Mesenchymal stem cell (in vitro differentiated cells and primary cell): ENCODE measurements around the gene C22orf23.

ENCODE experiments used
- DNase-seq: peaks from one replicate; pipeline ENCODE4 v3.0.0-alpha.2; 2013
- H2AFZ ChIP-seq: one replicate; pipeline ENCODE4 v1.6.1; 2013; ENCODE audit warnings: low read depth, mild to moderate bottlenecking, control low read depth, inconsistent platforms, low read length, moderate library complexity
- H2AK5ac ChIP-seq: 2 replicates; pipeline ENCODE4 v1.6.1; 2013; ENCODE audit warnings: low read length, moderate library complexity, mild to moderate bottlenecking, inconsistent platforms; ENCODE audit not compliant: severe bottlenecking
- H2BK120ac ChIP-seq: one replicate; pipeline ENCODE4 v1.6.1; 2013; ENCODE audit warnings: low read depth, mild to moderate bottlenecking, inconsistent platforms, low read length, moderate library complexity
- H2BK12ac ChIP-seq, 2 experiments: one replicate each; pipeline ENCODE4 v1.6.1; 2013; ENCODE audit warnings: inconsistent platforms in 2 of 2, low read length in 2 of 2, mild to moderate bottlenecking in 2 of 2, moderate library complexity in 2 of 2, control low read depth in 1 of 2
- H2BK15ac ChIP-seq: one replicate; pipeline ENCODE4 v1.6.1; 2013; ENCODE audit warnings: mild to moderate bottlenecking, low read depth, inconsistent platforms; ENCODE audit not compliant: poor library complexity, severe bottlenecking
- H2BK5ac ChIP-seq: 2 replicates; pipeline ENCODE4 v1.6.1; 2013; ENCODE audit warnings: low read depth, mild to moderate bottlenecking, low read length, control low read depth, inconsistent platforms; ENCODE audit not compliant: poor library complexity, severe bottlenecking
- H3K14ac ChIP-seq, 2 experiments: one replicate each; pipeline ENCODE4 v1.6.1; 2013; ENCODE audit warnings: inconsistent platforms in 2 of 2, low read length in 2 of 2, control low read depth in 1 of 2, mild to moderate bottlenecking in 1 of 2, moderate library complexity in 1 of 2
- H3K18ac ChIP-seq, 2 experiments: one replicate each; pipeline ENCODE4 v1.6.1; 2013; ENCODE audit warnings: inconsistent platforms in 2 of 2, low read length in 2 of 2, control low read depth in 1 of 2, low read depth in 1 of 2, mild to moderate bottlenecking in 1 of 2
- H3K23ac ChIP-seq, 2 experiments: one replicate each; pipeline ENCODE4 v1.6.1; 2013; ENCODE audit warnings: inconsistent platforms in 2 of 2, low read length in 2 of 2, mild to moderate bottlenecking in 2 of 2, moderate library complexity in 2 of 2, control low read depth in 1 of 2
- H3K27ac ChIP-seq: 2 replicates; pipeline ENCODE4 v1.5.1; 2013; ENCODE audit warnings: mild to moderate bottlenecking, moderate library complexity, low read length, control low read depth, inconsistent platforms; ENCODE audit not compliant: poor library complexity, severe bottlenecking
- H3K27me3 ChIP-seq, 2 experiments: 2 replicates each; pipeline versions ENCODE4 v1.6.1 to v1.7.0; 2013; ENCODE audit warnings: low read length in 2 of 2, mild to moderate bottlenecking in 2 of 2, moderate library complexity in 2 of 2, control low read depth in 1 of 2, inconsistent platforms in 1 of 2; ENCODE audit not compliant: control insufficient read depth in 1 of 2, insufficient read depth in 1 of 2
- H3K36me3 ChIP-seq, 2 experiments: 2 replicates each; pipeline versions ENCODE4 v1.6.1 to v1.7.0; 2013; ENCODE audit warnings: low read length in 2 of 2, control low read depth in 1 of 2, inconsistent platforms in 1 of 2, low read depth in 1 of 2, mild to moderate bottlenecking in 1 of 2; ENCODE audit not compliant: insufficient read depth in 2 of 2, control insufficient read depth in 1 of 2
- H3K4ac ChIP-seq, 2 experiments: one replicate each; pipeline ENCODE4 v1.6.1; 2013; ENCODE audit warnings: inconsistent platforms in 2 of 2, low read length in 2 of 2, mild to moderate bottlenecking in 2 of 2, moderate library complexity in 2 of 2, control low read depth in 1 of 2, low read depth in 1 of 2
- H3K4me1 ChIP-seq: 2 replicates; pipeline ENCODE4 v1.6.1; 2013; ENCODE audit warnings: low read depth, low read length, control low read depth; ENCODE audit not compliant: control insufficient read depth, insufficient read depth
- H3K4me2 ChIP-seq: 2 replicates; pipeline ENCODE4 v1.6.1; 2013; ENCODE audit warnings: low read length, mild to moderate bottlenecking, inconsistent platforms; ENCODE audit not compliant: poor library complexity, severe bottlenecking
- H3K4me3 ChIP-seq, 2 experiments: 2 replicates each; pipeline versions ENCODE4 v1.5.1 to v1.7.0; 2013; ENCODE audit warnings: low read length in 2 of 2, mild to moderate bottlenecking in 2 of 2, control low read depth in 1 of 2, low read depth in 1 of 2; ENCODE audit not compliant: insufficient read depth in 1 of 2
- H3K79me1 ChIP-seq: replicated peaks from 2 replicates; pipeline ENCODE4 v1.6.1; 2013; ENCODE audit warnings: mild to moderate bottlenecking, control low read depth, low read length, inconsistent platforms; ENCODE audit not compliant: poor library complexity, severe bottlenecking
- H3K9ac ChIP-seq: 2 replicates; pipeline ENCODE4 v1.7.0; 2013; ENCODE audit warnings: mild to moderate bottlenecking, low read length, moderate library complexity
- H3K9me3 ChIP-seq: 2 replicates; pipeline ENCODE4 v1.7.0; 2013; ENCODE audit warnings: mild to moderate bottlenecking, low read length; ENCODE audit not compliant: control insufficient read depth
- H4K8ac ChIP-seq: one replicate; pipeline ENCODE4 v1.6.1; 2013; ENCODE audit warnings: inconsistent platforms, mild to moderate bottlenecking, low read length, moderate library complexity
- H4K91ac ChIP-seq: one replicate; pipeline ENCODE4 v1.6.1; 2013; ENCODE audit warnings: mild to moderate bottlenecking, low read length, inconsistent platforms
- WGBS: methylation state at CpG from one replicate; pipeline ENCODE4 v1.1.7; 2013; ENCODE audit warnings: mixed read lengths; 5-methylcytosine and 5-hydroxymethylcytosine counted together

The C22orf23 gene

GRCh38 chr22:37943136-37943824, 10.1 kb downstream of the C22orf23 start:
- Histone ChIP-seq H3K36me3 (peaks cover 56 to 64% of the 10 kb centered on the region in 2 experiments), H3K79me1 (peaks cover 10% of the 10 kb centered on the region), H2AFZ (no peak overlapping the region), H2AK5ac (no peak overlapping the region), H3K9me3 (no peaks in the 10 kb centered on the region), H3K9ac (no peak overlapping the region), H3K14ac (no peak overlapping the region), H3K4ac (no peak overlapping the region), H4K8ac (no peak overlapping the region), H3K4me1 (peaks cover 13% of the 10 kb centered on the region), H3K4me3 (no peak overlapping the region), H3K18ac (no peak overlapping the region), H2BK120ac (no peak overlapping the region), H3K27me3 (no peaks in the 10 kb centered on the region), H2BK12ac (no peak overlapping the region), H2BK15ac (no peak overlapping the region), H2BK5ac (peak overlapping the region; percentile 22), H4K91ac (no peak overlapping the region), H3K23ac (peak overlapping the region in 1 of 2 experiments; percentile 26), H3K4me2 (peak overlapping the region; percentile 26), H3K27ac (peak overlapping the region; percentile 30)
- no peak for DNase-seq
- WGBS, result 95% methylated on average over 10 of the region's 12 CpGs

- no peak overlapping the region for H3K14ac ChIP-seq
- H3K9ac ChIP-seq, result no peak overlapping the region
- H2BK120ac ChIP-seq, result no peak overlapping the region
- no peak overlapping the region for H2BK5ac ChIP-seq
- no peak overlapping the region for H3K4ac ChIP-seq
- no peak overlapping the region for H3K4me2 ChIP-seq
- no peak overlapping the region for H3K4me3 ChIP-seq
- no peak overlapping the region for H3K23ac ChIP-seq
- no peak overlapping the region for H4K8ac ChIP-seq
- no peak overlapping the region for H2BK12ac ChIP-seq
- H2AFZ ChIP-seq, result no peak overlapping the region
- DNase-seq, result no peak
- H3K27me3 ChIP-seq, result no peaks in the 10 kb centered on the region
- WGBS, result 97% methylated on average over 8 of the region's 8 CpGs
- no peak overlapping the region for H2AK5ac ChIP-seq
- peaks cover 13% of the 10 kb centered on the region for H3K4me1 ChIP-seq
- H3K27ac ChIP-seq, result no peak overlapping the region
- H3K36me3 ChIP-seq, result peaks cover 65 to 74% of the 10 kb centered on the region in 2 experiments
- H3K79me1 ChIP-seq, result peaks cover 15% of the 10 kb centered on the region
- no peak overlapping the region for H2BK15ac ChIP-seq
- H4K91ac ChIP-seq, result no peak overlapping the region
- H3K9me3 ChIP-seq, result no peaks in the 10 kb centered on the region
- H3K18ac ChIP-seq, result no peak overlapping the region
Observed at GRCh38 chr22:37942133-37942532, 11.3 kb downstream of the C22orf23 start.

- WGBS, result 87% methylated on average over 12 of the region's 12 CpGs
- Histone ChIP-seq H3K4ac (no peak overlapping the region), H3K9me3 (no peaks in the 10 kb centered on the region), H3K4me2 (no peak overlapping the region), H4K91ac (no peak overlapping the region), H2BK5ac (no peak overlapping the region), H3K9ac (peak overlapping the region; percentile 64), H2AFZ (no peak overlapping the region), H3K4me1 (peaks cover 13% of the 10 kb centered on the region), H3K27ac (no peak overlapping the region), H4K8ac (no peak overlapping the region), H2BK120ac (no peak overlapping the region), H3K4me3 (peak overlapping the region in 1 of 2 experiments; percentile 47), H2BK15ac (no peak overlapping the region), H2BK12ac (no peak overlapping the region), H3K79me1 (peaks cover 20% of the 10 kb centered on the region), H3K18ac (no peak overlapping the region), H3K27me3 (no peaks in the 10 kb centered on the region), H3K36me3 (peaks cover 76 to 85% of the 10 kb centered on the region in 2 experiments), H2AK5ac (no peak overlapping the region), H3K23ac (no peak overlapping the region), H3K14ac (no peak overlapping the region)
- no peak for DNase-seq
Observed at GRCh38 chr22:37940698-37941376, 12.6 kb downstream of the C22orf23 start.

GRCh38 chr22:37933711-37934376, 19.6 kb downstream of the C22orf23 start:
- no peak overlapping the region for H2AFZ ChIP-seq
- DNase-seq, result peak; percentile 95
- no peaks in the 10 kb centered on the region for H3K9me3 ChIP-seq
- peak overlapping the region in 1 of 2 experiments; percentile 38 for H3K18ac ChIP-seq
- peaks cover 25% of the 10 kb centered on the region for H3K79me1 ChIP-seq
- no peak overlapping the region for H4K8ac ChIP-seq
- H2BK15ac ChIP-seq, result peak overlapping the region; percentile 12
- H3K4me2 ChIP-seq, result no peak overlapping the region
- H3K4ac ChIP-seq, result no peak overlapping the region
- H2AK5ac ChIP-seq, result no peak overlapping the region
- peak overlapping the region; percentile 45 for H3K27ac ChIP-seq
- H3K36me3 ChIP-seq, result peaks cover 59 to 69% of the 10 kb centered on the region in 2 experiments
- H4K91ac ChIP-seq, result no peak overlapping the region
- peak overlapping the region; percentile 82 for H3K9ac ChIP-seq
- H3K4me3 ChIP-seq, result no peak overlapping the region
- no peak overlapping the region for H3K14ac ChIP-seq
- no peak overlapping the region for H2BK5ac ChIP-seq
- no peak overlapping the region for H2BK12ac ChIP-seq
- H3K27me3 ChIP-seq, result no peaks in the 10 kb centered on the region
- 8% methylated on average over 13 of the region's 13 CpGs for WGBS
- no peak overlapping the region for H2BK120ac ChIP-seq
- peaks cover 22% of the 10 kb centered on the region for H3K4me1 ChIP-seq
- H3K23ac ChIP-seq, result no peak overlapping the region
